Stimulated activated CD4-positive, alpha-beta T cell treated with anti-CD3 and anti-CD28 coated beads, Interleukin-2, amount 100 ng/mL, for 4 hours (primary cell): ENCODE results near the gene UBE2L3.
"Not testable (repeated sequence)": the region's sequence is repeated elsewhere in the genome, so short reads cannot be mapped to it uniquely, and the experiment has no call there.

Source experiments
- DNase-seq: peaks from one replicate; pipeline ENCODE4 v3.0.0-alpha.2; 2020; ENCODE audit warnings: low read depth

UBE2L3 gene

GRCh38 chr22:21602579-21602978, 35.1 kb downstream of the UBE2L3 start:
- DNase-seq, result no peak

GRCh38 chr22:21603973-21604372, 36.5 kb downstream of the UBE2L3 start:
- DNase-seq, result no peak

- no peak for DNase-seq
These were observed 38.5 kb downstream of the UBE2L3 start for GRCh38 chr22:21605887-21606564.

- DNase-seq, result no peak
These were observed 39.3 kb downstream of the UBE2L3 start for GRCh38 chr22:21606775-21607174.

- DNase-seq, result not testable (repeated sequence)
These were observed 42.1 kb downstream of the UBE2L3 start for GRCh38 chr22:21609556-21610157.

GRCh38 chr22:21611210-21611977, 43.9 kb downstream of the UBE2L3 start:
- no peak for DNase-seq

GRCh38 chr22:21612858-21613257, 45.3 kb downstream of the UBE2L3 start:
- no peak for DNase-seq

GRCh38 chr22:21613553-21614233, 46.2 kb downstream of the UBE2L3 start:
- DNase-seq, result no peak

- no peak for DNase-seq
These were observed 48.2 kb downstream of the UBE2L3 start for GRCh38 chr22:21615731-21616130.

- not testable (repeated sequence) for DNase-seq
These were observed 49.8 kb downstream of the UBE2L3 start for GRCh38 chr22:21617337-21617736.

GRCh38 chr22:21621025-21621424, 53.5 kb downstream of the UBE2L3 start:
- DNase-seq, result no peak

GRCh38 chr22:21622011-21622918, 54.8 kb downstream of the UBE2L3 start:
- DNase-seq, result no peak

GRCh38 chr22:21622919-21623647, 55.6 kb downstream of the UBE2L3 start:
- no peak for DNase-seq

GRCh38 chr22:21623648-21623970, 56.1 kb downstream of the UBE2L3 start:
- DNase-seq, result no peak

- no peak for DNase-seq
These were observed 56.8 kb downstream of the UBE2L3 start for GRCh38 chr22:21624120-21624879.

GRCh38 chr22:21624880-21625791, 57.6 kb downstream of the UBE2L3 start:
- no peak for DNase-seq

GRCh38 chr22:21626073-21626734, 58.7 kb downstream of the UBE2L3 start:
- DNase-seq, result no peak

GRCh38 chr22:21626735-21627469, 59.4 kb downstream of the UBE2L3 start:
- no peak for DNase-seq
